SK-N-SH (cell line): ENCODE measurements around the gene PPP2R5C.

Experiments used
- EZH2phosphoT487 ChIP-seq: fragments of 200-600 bp; sonication (generic); IDR thresholded peaks from 2 replicates; pipeline ENCODE4 v1.6.1; 2017; ENCODE audit warnings: low read depth, mixed run types, mild to moderate bottlenecking, antibody characterized with exemption, moderate library complexity, borderline replicate concordance
- FOXJ3 ChIP-seq: sonication (generic); formaldehyde crosslinking; IDR thresholded peaks from 2 replicates; pipeline ENCODE4 v1.5.1; 2020; ENCODE audit warnings: mild to moderate bottlenecking, missing genetic modification reagents
- FOXM1 ChIP-seq: IDR thresholded peaks from 2 replicates; pipeline ENCODE4 v1.4.0; 2012; ENCODE audit warnings: low read depth, mild to moderate bottlenecking
- TAF1 ChIP-seq: IDR thresholded peaks from 2 replicates; pipeline ENCODE4 v1.6.1; 2012; ENCODE audit warnings: low read depth, mild to moderate bottlenecking, low read length, moderate library complexity, borderline replicate concordance
- TF ChIP-seq, protein P1 (sequence below): fragments of 200-600 bp; sonication (generic); IDR thresholded peaks from 2 replicates; pipeline ENCODE4 v1.6.1; 2017; ENCODE audit warnings: antibody characterized with exemption, mild to moderate bottlenecking, moderate library complexity
- TF ChIP-seq, protein P2 (sequence below): IDR thresholded peaks from 2 replicates; pipeline ENCODE4 v1.6.1; 2012; ENCODE audit warnings: mild to moderate bottlenecking, low read depth, low read length, moderate library complexity
- TF ChIP-seq, protein P3 (sequence below): fragments of 150-350 bp; IDR thresholded peaks from 2 replicates; pipeline ENCODE4 v1.6.1; 2017; ENCODE audit warnings: antibody characterized with exemption, low read length, low read depth, borderline replicate concordance
- TF ChIP-seq, protein P4 (sequence below): IDR thresholded peaks from 2 replicates; pipeline ENCODE4 v1.4.0; 2012; ENCODE audit warnings: low read depth, borderline replicate concordance

DNA sequence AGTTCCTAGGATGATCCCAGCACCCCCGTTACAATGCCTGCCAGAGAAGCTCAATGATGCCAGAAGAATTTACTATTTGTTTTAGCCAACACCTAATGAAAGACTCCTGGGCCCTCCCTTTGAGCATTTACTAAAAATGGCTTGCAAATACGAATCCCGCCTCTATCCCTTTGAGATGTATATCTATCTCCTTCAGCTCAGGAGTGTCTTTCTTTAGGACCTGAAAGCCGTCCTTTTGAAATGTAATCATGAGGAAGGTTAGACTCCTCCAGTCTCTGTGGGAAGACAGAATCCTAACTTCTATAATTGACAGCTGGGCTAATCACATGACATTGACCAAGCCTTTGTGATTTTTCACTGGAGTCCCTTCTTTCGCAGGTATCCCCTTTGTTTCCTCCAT is 183.7 kb downstream of the PPP2R5C start:
- TF ChIP-seq, protein P1, sequence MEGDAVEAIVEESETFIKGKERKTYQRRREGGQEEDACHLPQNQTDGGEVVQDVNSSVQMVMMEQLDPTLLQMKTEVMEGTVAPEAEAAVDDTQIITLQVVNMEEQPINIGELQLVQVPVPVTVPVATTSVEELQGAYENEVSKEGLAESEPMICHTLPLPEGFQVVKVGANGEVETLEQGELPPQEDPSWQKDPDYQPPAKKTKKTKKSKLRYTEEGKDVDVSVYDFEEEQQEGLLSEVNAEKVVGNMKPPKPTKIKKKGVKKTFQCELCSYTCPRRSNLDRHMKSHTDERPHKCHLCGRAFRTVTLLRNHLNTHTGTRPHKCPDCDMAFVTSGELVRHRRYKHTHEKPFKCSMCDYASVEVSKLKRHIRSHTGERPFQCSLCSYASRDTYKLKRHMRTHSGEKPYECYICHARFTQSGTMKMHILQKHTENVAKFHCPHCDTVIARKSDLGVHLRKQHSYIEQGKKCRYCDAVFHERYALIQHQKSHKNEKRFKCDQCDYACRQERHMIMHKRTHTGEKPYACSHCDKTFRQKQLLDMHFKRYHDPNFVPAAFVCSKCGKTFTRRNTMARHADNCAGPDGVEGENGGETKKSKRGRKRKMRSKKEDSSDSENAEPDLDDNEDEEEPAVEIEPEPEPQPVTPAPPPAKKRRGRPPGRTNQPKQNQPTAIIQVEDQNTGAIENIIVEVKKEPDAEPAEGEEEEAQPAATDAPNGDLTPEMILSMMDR: no peak
- no peak for TF ChIP-seq TAF1
- TF ChIP-seq EZH2phosphoT487: no peak
- TF ChIP-seq, protein P2, sequence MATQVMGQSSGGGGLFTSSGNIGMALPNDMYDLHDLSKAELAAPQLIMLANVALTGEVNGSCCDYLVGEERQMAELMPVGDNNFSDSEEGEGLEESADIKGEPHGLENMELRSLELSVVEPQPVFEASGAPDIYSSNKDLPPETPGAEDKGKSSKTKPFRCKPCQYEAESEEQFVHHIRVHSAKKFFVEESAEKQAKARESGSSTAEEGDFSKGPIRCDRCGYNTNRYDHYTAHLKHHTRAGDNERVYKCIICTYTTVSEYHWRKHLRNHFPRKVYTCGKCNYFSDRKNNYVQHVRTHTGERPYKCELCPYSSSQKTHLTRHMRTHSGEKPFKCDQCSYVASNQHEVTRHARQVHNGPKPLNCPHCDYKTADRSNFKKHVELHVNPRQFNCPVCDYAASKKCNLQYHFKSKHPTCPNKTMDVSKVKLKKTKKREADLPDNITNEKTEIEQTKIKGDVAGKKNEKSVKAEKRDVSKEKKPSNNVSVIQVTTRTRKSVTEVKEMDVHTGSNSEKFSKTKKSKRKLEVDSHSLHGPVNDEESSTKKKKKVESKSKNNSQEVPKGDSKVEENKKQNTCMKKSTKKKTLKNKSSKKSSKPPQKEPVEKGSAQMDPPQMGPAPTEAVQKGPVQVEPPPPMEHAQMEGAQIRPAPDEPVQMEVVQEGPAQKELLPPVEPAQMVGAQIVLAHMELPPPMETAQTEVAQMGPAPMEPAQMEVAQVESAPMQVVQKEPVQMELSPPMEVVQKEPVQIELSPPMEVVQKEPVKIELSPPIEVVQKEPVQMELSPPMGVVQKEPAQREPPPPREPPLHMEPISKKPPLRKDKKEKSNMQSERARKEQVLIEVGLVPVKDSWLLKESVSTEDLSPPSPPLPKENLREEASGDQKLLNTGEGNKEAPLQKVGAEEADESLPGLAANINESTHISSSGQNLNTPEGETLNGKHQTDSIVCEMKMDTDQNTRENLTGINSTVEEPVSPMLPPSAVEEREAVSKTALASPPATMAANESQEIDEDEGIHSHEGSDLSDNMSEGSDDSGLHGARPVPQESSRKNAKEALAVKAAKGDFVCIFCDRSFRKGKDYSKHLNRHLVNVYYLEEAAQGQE: no peak
- TF ChIP-seq, protein P3, sequence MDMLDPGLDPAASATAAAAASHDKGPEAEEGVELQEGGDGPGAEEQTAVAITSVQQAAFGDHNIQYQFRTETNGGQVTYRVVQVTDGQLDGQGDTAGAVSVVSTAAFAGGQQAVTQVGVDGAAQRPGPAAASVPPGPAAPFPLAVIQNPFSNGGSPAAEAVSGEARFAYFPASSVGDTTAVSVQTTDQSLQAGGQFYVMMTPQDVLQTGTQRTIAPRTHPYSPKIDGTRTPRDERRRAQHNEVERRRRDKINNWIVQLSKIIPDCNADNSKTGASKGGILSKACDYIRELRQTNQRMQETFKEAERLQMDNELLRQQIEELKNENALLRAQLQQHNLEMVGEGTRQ: no peak
- TF ChIP-seq FOXJ3 (CRISPR knock-in tag): no peak
- TF ChIP-seq FOXM1: no peak
- TF ChIP-seq, protein P4, sequence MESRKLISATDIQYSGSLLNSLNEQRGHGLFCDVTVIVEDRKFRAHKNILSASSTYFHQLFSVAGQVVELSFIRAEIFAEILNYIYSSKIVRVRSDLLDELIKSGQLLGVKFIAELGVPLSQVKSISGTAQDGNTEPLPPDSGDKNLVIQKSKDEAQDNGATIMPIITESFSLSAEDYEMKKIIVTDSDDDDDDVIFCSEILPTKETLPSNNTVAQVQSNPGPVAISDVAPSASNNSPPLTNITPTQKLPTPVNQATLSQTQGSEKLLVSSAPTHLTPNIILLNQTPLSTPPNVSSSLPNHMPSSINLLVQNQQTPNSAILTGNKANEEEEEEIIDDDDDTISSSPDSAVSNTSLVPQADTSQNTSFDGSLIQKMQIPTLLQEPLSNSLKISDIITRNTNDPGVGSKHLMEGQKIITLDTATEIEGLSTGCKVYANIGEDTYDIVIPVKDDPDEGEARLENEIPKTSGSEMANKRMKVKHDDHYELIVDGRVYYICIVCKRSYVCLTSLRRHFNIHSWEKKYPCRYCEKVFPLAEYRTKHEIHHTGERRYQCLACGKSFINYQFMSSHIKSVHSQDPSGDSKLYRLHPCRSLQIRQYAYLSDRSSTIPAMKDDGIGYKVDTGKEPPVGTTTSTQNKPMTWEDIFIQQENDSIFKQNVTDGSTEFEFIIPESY: no peak
